ENCODE data around the gene AKAP13. TPM values are rescaled to one million over a fixed set of nuclear protein-coding genes. Genes with fewer than 3 reads are reported as not detected.
A peak's percentile ranks its signal among the peaks of the same experiment; 100 is the strongest.

The AKAP13 gene
- total and polyA plus RNA-seq, 5 donors from 2014 or later: 106 to 482 (median 112) TPM

DNA sequence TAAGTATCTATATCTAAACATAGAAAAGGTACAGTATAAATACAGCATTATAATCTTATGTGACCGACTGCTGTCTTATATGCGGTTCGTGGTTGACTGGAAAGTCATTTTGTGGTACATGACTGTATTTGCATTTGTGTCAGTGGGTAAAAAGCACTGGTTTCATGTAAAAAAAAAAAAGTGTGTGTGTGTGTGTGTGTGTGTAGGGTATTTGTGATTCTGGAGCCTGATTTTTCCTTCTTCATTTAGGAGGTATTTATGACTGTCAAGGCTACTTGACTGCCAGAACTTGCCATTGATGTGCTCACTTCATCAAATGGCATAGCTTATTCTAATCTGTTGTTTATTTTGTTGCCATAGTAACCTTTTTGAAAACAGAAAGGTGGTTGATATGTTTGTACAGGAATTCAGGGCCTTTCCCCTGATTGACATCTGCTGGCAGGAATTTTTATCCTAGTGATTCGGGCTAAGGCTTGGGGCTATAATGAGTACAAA, 63.2 kb downstream of the AKAP13 start:
- peaks cover 23% of the 10 kb centered on the region for H3K4me1 ChIP-seq (ENCODE audit: control insufficient read depth, insufficient read depth, low read length, poor library complexity, severe bottlenecking)
- Mint-ChIP-seq H3K4me1 (peaks cover 43 to 65% (median 48%) of the 10 kb centered on the region in 4 donors), H3K9me3 (peaks cover 0 to 6% (median 0%) of the 10 kb centered on the region in 7 donors), H3K36me3 (peaks cover 10% of the 10 kb centered on the region), H3K27me3 (no peaks in the 10 kb centered on the region), H3K4me3 (peak overlapping the region in 3 of 4 donors; percentile 2 to 54 (median 15)), H3K27ac (peak overlapping the region; percentile 24 to 92 (median 68))
- no peaks in the 10 kb centered on the region for H3K36me3 ChIP-seq (ENCODE audit: control insufficient read depth, insufficient read depth, low read length)
- H3K4me3 ChIP-seq (ENCODE audit: low read depth, low read length): peak overlapping the region; percentile 13
- DNase-seq: peak in 2 of 3 donors; percentile 27 to 36
- ATAC-seq (ENCODE audit: low read depth in 2 of 2): peak; percentile 56 to 58
- H3K27ac ChIP-seq (ENCODE audit: insufficient read depth, low read length, poor library complexity, severe bottlenecking): no peak overlapping the region
- no peaks in the 10 kb centered on the region for H3K9me3 ChIP-seq (ENCODE audit: control insufficient read depth in 2 of 2, low read length in 2 of 2)
- no peaks in the 10 kb centered on the region for H3K27me3 ChIP-seq (ENCODE audit: control insufficient read depth, insufficient read depth, low read length)

DNA sequence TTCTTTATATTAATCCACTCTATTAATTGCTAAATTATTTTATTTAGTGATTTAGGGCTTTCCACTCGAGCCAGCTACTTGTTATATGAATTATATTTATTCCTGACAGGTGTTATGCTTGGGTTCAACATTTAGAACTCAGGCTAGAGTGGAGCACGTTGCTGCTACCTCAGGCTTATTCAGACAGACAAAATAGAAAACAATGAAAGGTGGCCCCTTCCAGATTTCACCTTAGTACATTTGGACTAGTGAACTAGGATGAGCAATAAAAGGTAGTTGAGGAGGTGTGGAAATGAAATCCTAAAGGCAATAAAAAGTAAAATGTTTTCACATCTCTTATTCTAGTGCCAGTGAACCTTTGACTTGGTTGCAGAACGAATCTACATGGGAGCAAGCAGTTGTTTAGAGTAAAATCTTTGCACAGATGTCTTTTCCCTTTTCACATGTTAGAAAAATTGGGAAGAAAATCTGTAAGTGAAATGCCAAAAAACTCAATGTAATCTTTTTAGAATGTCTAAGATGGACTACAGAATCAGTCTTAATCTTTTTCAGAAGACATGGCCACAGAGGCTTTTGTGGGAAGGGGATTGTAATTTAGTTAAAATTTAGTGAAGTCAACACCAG, 63.8 kb downstream of the AKAP13 start:
- no peaks in the 10 kb centered on the region for H3K27me3 ChIP-seq (ENCODE audit: control insufficient read depth, insufficient read depth, low read length)
- Mint-ChIP-seq H3K36me3 (peaks cover 12% of the 10 kb centered on the region), H3K27ac (peak overlapping the region in 2 of 3 donors; percentile 24 to 68), H3K4me1 (peaks cover 45 to 67% (median 50%) of the 10 kb centered on the region in 4 donors), H3K4me3 (no peak overlapping the region), H3K27me3 (no peaks in the 10 kb centered on the region), H3K9me3 (peaks cover 0 to 7% (median under 1%) of the 10 kb centered on the region in 7 donors)
- peaks cover 23% of the 10 kb centered on the region for H3K4me1 ChIP-seq (ENCODE audit: control insufficient read depth, insufficient read depth, low read length, poor library complexity, severe bottlenecking)
- ATAC-seq (ENCODE audit: low read depth in 2 of 2): no peak
- H3K36me3 ChIP-seq (ENCODE audit: control insufficient read depth, insufficient read depth, low read length): no peaks in the 10 kb centered on the region
- no peak overlapping the region for H3K4me3 ChIP-seq (ENCODE audit: low read depth, low read length)
- no peaks in the 10 kb centered on the region for H3K9me3 ChIP-seq (ENCODE audit: control insufficient read depth in 2 of 2, low read length in 2 of 2)
- no peak for DNase-seq
- no peak overlapping the region for H3K27ac ChIP-seq (ENCODE audit: insufficient read depth, low read length, poor library complexity, severe bottlenecking)

DNA sequence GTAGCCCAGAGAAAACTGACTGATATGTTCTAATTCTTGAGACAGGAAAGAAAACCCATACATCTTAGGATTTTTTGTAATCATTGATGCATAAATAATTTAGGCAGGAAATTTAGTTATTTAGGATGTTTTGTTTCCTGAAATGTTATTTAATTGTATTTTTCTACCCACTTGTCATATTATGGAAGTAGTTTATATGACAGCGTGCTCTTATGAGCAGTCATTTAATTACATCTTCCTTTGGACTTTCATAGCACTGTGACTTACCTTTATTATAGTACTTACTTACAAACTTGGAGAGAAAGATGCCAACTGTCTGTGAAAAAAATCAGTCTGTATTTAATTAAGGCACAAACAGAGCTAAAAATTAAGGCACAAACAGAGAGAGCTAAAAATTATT, 65.0 kb downstream of the AKAP13 start:
- peaks cover 22% of the 10 kb centered on the region for H3K36me3 Mint-ChIP-seq
- Histone ChIP-seq H3K27me3 (ENCODE audit: control insufficient read depth, insufficient read depth, low read length) (no peaks in the 10 kb centered on the region), H3K4me1 (ENCODE audit: control insufficient read depth, insufficient read depth, low read length, poor library complexity, severe bottlenecking) (peaks cover 23% of the 10 kb centered on the region), H3K9me3 (ENCODE audit: control insufficient read depth in 2 of 2, low read length in 2 of 2) (peaks cover 4 to 5% of the 10 kb centered on the region in 2 experiments), H3K4me3 (ENCODE audit: low read depth, low read length) (no peak overlapping the region), H3K36me3 (ENCODE audit: control insufficient read depth, insufficient read depth, low read length) (no peaks in the 10 kb centered on the region), H3K27ac (ENCODE audit: insufficient read depth, low read length, poor library complexity, severe bottlenecking) (no peak overlapping the region)
- peak overlapping the region in 1 of 3 donors; percentile 24 for H3K27ac Mint-ChIP-seq
- ATAC-seq (ENCODE audit: low read depth in 2 of 2) (no peak), DNase-seq (no peak)
- H3K27me3 Mint-ChIP-seq: no peaks in the 10 kb centered on the region
- H3K9me3 Mint-ChIP-seq: peaks cover 0 to 19% (median 10%) of the 10 kb centered on the region in 7 donors
- peaks cover 44 to 68% (median 55%) of the 10 kb centered on the region in 4 donors for H3K4me1 Mint-ChIP-seq
- H3K4me3 Mint-ChIP-seq: no peak overlapping the region

DNA sequence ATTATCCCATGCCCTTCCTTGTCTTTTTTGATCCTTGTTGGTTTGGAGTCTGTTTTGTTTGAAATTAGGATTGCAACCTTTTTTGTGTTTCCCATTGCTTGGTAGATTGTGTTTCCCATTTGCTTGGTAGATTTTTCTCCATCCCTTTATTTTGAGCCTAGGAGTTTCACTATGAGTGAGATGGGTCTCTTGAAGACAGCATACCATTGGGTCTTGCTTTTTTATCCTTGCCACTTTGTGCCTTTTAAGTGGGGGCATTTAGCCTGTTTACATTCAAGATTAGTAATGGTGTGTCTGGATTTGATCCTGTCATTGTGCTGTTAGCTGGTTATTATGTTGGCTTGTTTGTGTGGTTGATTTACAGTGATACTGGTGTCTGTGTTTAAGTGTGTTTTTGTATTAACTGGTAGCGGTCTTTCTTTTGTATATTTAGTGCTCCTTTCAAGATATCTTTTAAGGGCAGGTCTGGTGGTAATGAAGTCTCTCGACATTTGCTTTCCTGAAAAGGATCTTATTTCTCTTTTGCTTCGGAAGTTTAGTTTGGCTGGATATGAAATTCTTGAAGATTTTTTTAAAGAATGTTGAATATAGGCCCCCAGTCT, 70.8 kb downstream of the AKAP13 start:
- H3K27ac ChIP-seq (ENCODE audit: insufficient read depth, low read length, poor library complexity, severe bottlenecking): no peak overlapping the region
- DNase-seq: no peak
- H3K36me3 ChIP-seq (ENCODE audit: control insufficient read depth, insufficient read depth, low read length): no peaks in the 10 kb centered on the region
- H3K4me1 ChIP-seq (ENCODE audit: control insufficient read depth, insufficient read depth, low read length, poor library complexity, severe bottlenecking): no peaks in the 10 kb centered on the region
- Mint-ChIP-seq H3K4me3 (peak overlapping the region in 1 of 4 donors; percentile 8), H3K4me1 (peaks cover 39 to 73% (median 57%) of the 10 kb centered on the region in 4 donors), H3K27me3 (no peaks in the 10 kb centered on the region), H3K36me3 (peaks cover 29% of the 10 kb centered on the region), H3K27ac (peak overlapping the region in 2 of 3 donors; percentile 53 to 66), H3K9me3 (peaks cover 0 to 28% (median 13%) of the 10 kb centered on the region in 7 donors)
- no peak overlapping the region for H3K4me3 ChIP-seq (ENCODE audit: low read depth, low read length)
- no peak for ATAC-seq (ENCODE audit: low read depth in 2 of 2)
- no peaks in the 10 kb centered on the region for H3K27me3 ChIP-seq (ENCODE audit: control insufficient read depth, insufficient read depth, low read length)
- H3K9me3 ChIP-seq (ENCODE audit: control insufficient read depth in 2 of 2, low read length in 2 of 2): peaks cover 12 to 17% of the 10 kb centered on the region in 2 experiments

DNA sequence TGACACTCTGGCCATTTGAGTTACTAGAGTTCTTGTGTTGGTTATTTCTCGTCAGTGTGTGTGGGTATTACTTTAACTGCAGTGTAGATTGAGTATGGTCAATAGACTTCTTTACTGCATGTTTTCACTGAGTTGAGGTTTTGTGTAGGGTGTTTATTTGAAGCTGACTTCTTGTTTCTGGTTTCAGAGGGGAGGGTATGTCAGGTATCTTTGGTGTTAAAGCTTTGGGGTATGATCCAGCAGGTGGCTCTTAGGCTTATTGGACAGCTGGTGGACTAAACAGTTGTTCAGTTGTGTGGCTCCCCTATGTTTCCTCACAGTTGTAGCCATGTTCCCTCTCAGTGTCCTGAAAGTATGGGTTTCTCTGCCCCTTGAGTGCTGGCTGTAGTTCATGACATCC, 72.0 kb downstream of the AKAP13 start:
- no peak overlapping the region for H3K27ac ChIP-seq (ENCODE audit: insufficient read depth, low read length, poor library complexity, severe bottlenecking)
- H3K4me1 ChIP-seq (ENCODE audit: control insufficient read depth, insufficient read depth, low read length, poor library complexity, severe bottlenecking): no peaks in the 10 kb centered on the region
- peaks cover 37 to 74% (median 59%) of the 10 kb centered on the region in 4 donors for H3K4me1 Mint-ChIP-seq
- peaks cover 26% of the 10 kb centered on the region for H3K36me3 Mint-ChIP-seq
- DNase-seq (no peak), ATAC-seq (ENCODE audit: low read depth in 2 of 2) (no peak)
- no peaks in the 10 kb centered on the region for H3K27me3 ChIP-seq (ENCODE audit: control insufficient read depth, insufficient read depth, low read length)
- peaks cover 12 to 17% of the 10 kb centered on the region in 2 experiments for H3K9me3 ChIP-seq (ENCODE audit: control insufficient read depth in 2 of 2, low read length in 2 of 2)
- peaks cover 3% of the 10 kb centered on the region for H3K36me3 ChIP-seq (ENCODE audit: control insufficient read depth, insufficient read depth, low read length)
- no peak overlapping the region for H3K4me3 ChIP-seq (ENCODE audit: low read depth, low read length)
- peak overlapping the region in 2 of 3 donors; percentile 55 to 87 for H3K27ac Mint-ChIP-seq
- peaks cover 0 to 27% (median 11%) of the 10 kb centered on the region in 7 donors for H3K9me3 Mint-ChIP-seq
- no peaks in the 10 kb centered on the region for H3K27me3 Mint-ChIP-seq
- H3K4me3 Mint-ChIP-seq: no peak overlapping the region

DNA sequence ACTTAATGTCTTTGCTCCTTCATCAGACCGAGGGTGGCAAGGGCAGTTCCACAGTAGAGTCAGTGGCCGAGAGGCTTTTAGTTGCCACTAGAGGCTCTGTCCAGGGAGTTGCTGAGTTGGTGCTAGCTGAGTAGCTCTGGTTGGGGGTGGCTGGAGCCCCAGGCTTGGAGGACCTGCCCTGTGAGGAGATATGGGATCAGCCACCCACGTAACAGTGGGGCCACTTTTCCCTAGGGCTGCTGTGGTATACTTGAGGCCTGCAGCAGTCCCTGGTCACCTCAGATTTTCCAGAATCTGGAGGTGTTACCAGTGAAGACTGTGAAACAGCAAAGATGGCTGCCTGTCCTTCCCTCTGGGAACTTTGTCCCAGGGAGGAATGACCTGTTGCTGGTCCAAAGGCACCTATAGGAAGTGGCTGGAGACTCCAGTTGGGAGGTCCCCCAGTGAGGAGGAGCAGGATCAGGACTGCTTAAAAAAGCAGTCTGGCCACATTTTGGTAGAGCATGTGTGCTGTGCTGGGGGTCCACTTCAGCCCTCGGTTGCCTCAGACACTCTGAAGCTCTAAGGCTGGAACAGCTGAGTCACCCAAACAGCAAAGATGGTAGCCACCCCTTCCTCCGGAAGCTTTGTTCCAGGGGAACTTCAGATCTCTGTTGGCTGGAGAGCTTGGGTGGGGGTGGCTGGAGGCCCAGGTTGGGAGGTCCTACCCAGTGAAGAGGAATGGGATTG, 72.9 kb downstream of the AKAP13 start:
- Histone ChIP-seq H3K27ac (ENCODE audit: insufficient read depth, low read length, poor library complexity, severe bottlenecking) (no peak overlapping the region), H3K4me1 (ENCODE audit: control insufficient read depth, insufficient read depth, low read length, poor library complexity, severe bottlenecking) (no peaks in the 10 kb centered on the region), H3K9me3 (ENCODE audit: control insufficient read depth in 2 of 2, low read length in 2 of 2) (peaks cover 12 to 17% of the 10 kb centered on the region in 2 experiments), H3K4me3 (ENCODE audit: low read depth, low read length) (no peak overlapping the region), H3K27me3 (ENCODE audit: control insufficient read depth, insufficient read depth, low read length) (no peaks in the 10 kb centered on the region), H3K36me3 (ENCODE audit: control insufficient read depth, insufficient read depth, low read length) (peaks cover 3% of the 10 kb centered on the region)
- Mint-ChIP-seq H3K4me1 (peaks cover 35 to 69% (median 56%) of the 10 kb centered on the region in 4 donors), H3K4me3 (peak overlapping the region in 1 of 4 donors; percentile 13), H3K36me3 (peaks cover 23% of the 10 kb centered on the region), H3K9me3 (peaks cover 0 to 25% (median 11%) of the 10 kb centered on the region in 7 donors), H3K27ac (peak overlapping the region in 2 of 3 donors; percentile 26 to 55), H3K27me3 (no peaks in the 10 kb centered on the region)
- ATAC-seq (ENCODE audit: low read depth in 2 of 2): no peak
- no peak for DNase-seq

DNA sequence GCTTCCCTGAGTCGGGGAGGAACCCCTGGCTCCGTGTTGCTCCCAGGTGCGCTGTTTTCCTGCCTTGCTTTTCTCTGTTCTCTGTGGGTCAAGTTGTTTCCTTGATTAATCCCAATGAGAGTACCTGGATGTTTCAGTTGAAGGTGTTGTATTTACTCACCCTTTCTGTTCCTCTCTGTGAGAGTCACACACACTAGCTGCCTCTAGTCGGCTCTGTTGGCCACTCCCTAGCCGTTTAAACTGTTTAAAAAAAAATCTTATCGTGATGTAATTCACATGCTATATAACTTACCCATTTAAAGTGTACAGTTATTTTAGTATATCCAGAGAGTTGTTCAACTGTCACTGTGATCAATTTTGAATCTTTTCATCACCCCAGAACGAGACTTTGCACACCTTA, 74.0 kb downstream of the AKAP13 start:
- Histone ChIP-seq H3K4me1 (ENCODE audit: control insufficient read depth, insufficient read depth, low read length, poor library complexity, severe bottlenecking) (no peaks in the 10 kb centered on the region), H3K27ac (ENCODE audit: insufficient read depth, low read length, poor library complexity, severe bottlenecking) (no peak overlapping the region), H3K4me3 (ENCODE audit: low read depth, low read length) (no peak overlapping the region), H3K36me3 (ENCODE audit: control insufficient read depth, insufficient read depth, low read length) (peaks cover 3% of the 10 kb centered on the region), H3K9me3 (ENCODE audit: control insufficient read depth in 2 of 2, low read length in 2 of 2) (peaks cover 12 to 17% of the 10 kb centered on the region in 2 experiments), H3K27me3 (ENCODE audit: control insufficient read depth, insufficient read depth, low read length) (no peaks in the 10 kb centered on the region)
- Mint-ChIP-seq H3K36me3 (peaks cover 19% of the 10 kb centered on the region), H3K4me3 (no peak overlapping the region), H3K27ac (peak overlapping the region in 2 of 3 donors; percentile 14 to 43), H3K9me3 (peaks cover 0 to 22% (median 9%) of the 10 kb centered on the region in 7 donors), H3K4me1 (peaks cover 30 to 65% (median 54%) of the 10 kb centered on the region in 4 donors), H3K27me3 (no peaks in the 10 kb centered on the region)
- no peak for ATAC-seq (ENCODE audit: low read depth in 2 of 2)
- DNase-seq: no peak
